ENCODE data around the gene GRXCR1.

The GRXCR1 gene

GRCh38 chr4:42942216-42942615, 49.7 kb downstream of the GRXCR1 start:
- DNase-seq = no peak

GRCh38 chr4:42945874-42946273, 53.4 kb downstream of the GRXCR1 start:
- no peak for DNase-seq

GRCh38 chr4:42953321-42953720, 60.8 kb downstream of the GRXCR1 start:
- DNase-seq = no peak

GRCh38 chr4:42954963-42955669, 62.6 kb downstream of the GRXCR1 start:
- DNase-seq = no peak

GRCh38 chr4:42955746-42956505, 63.4 kb downstream of the GRXCR1 start:
- DNase-seq = no peak

- peak; percentile 24 for DNase-seq
Measured at GRCh38 chr4:42965326-42965725, 72.8 kb downstream of the GRXCR1 start.

GRCh38 chr4:42985976-42986375, 93.5 kb downstream of the GRXCR1 start:
- no peak for DNase-seq

GRCh38 chr4:42995343-42995944, 102.9 kb downstream of the GRXCR1 start:
- peak; percentile 42 for DNase-seq

GRCh38 chr4:43008793-43009192, 116.3 kb downstream of the GRXCR1 start:
- no peak for DNase-seq

GRCh38 chr4:43014256-43014655, 121.7 kb downstream of the GRXCR1 start:
- no peak for DNase-seq

- DNase-seq = no peak
Measured at GRCh38 chr4:43041632-43042031, 149.1 kb downstream of the GRXCR1 start.

GRCh38 chr4:43047058-43047457, 154.5 kb downstream of the GRXCR1 start:
- no peak for DNase-seq

- no peak for DNase-seq
Measured at GRCh38 chr4:43048570-43048969, 156.1 kb downstream of the GRXCR1 start.

GRCh38 chr4:43049326-43049725, 156.8 kb downstream of the GRXCR1 start:
- DNase-seq = no peak

GRCh38 chr4:43066415-43066814, 173.9 kb downstream of the GRXCR1 start:
- no peak for DNase-seq

- no peak for DNase-seq
Measured at GRCh38 chr4:43071069-43071468, 178.6 kb downstream of the GRXCR1 start.
